DND-41 (cell line): Measurements from ENCODE around the gene RNF212B.

ENCODE experiments used
- EZH2 ChIP-seq: IDR thresholded peaks from 3 replicates; pipeline ENCODE4 v1.6.1; 2012; ENCODE audit warnings: borderline replicate concordance, low read depth, mild to moderate bottlenecking, moderate library complexity, low read length, inconsistent platforms; ENCODE audit not compliant: severe bottlenecking
- TF ChIP-seq, protein P1 (sequence below): IDR thresholded peaks from 2 replicates; pipeline ENCODE4 v1.5.1; 2012; ENCODE audit warnings: borderline replicate concordance, low read length, moderate library complexity, mild to moderate bottlenecking; ENCODE audit not compliant: poor library complexity, severe bottlenecking; ENCODE audit errors: extremely low read depth

DNA sequence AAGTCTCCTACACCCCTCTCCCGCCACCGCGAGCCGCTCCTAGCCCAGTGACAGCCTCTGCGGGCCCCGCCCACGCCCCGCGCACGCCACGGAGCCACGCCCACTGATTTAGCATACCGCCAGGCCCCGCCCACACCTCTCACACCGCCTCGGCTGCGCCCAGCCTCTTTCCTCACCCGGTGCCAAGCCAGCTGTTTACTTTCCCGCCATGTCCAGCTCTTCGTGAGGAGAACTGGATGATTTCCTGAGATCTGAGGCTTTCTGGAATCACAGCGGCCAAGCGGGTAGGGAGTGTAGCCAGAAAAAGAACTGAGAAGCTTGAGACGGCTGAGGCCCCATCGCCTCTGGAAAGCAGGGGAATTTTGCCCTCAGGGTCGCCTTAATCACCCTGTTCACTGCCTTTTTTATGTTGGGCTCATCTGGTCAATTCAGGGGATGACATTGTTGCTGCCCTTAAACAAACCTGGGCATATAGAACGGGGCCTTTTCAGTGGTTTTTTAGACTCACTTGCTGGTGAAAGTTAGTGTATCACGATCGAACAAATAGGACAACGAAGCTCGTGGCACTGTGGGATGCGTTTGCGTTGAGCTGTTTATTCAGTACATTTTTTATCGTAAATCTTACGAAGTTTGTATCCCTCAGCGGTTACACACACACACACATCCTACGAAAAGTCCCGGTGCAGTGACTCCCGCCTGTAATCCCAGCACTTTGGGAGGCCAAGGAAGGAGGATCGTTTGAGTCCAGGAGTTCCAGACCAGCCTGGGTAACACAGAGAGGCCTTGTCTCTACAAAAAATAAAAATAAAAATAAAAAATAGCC, at the start of gene RNF212B:
- TF ChIP-seq, protein P1, sequence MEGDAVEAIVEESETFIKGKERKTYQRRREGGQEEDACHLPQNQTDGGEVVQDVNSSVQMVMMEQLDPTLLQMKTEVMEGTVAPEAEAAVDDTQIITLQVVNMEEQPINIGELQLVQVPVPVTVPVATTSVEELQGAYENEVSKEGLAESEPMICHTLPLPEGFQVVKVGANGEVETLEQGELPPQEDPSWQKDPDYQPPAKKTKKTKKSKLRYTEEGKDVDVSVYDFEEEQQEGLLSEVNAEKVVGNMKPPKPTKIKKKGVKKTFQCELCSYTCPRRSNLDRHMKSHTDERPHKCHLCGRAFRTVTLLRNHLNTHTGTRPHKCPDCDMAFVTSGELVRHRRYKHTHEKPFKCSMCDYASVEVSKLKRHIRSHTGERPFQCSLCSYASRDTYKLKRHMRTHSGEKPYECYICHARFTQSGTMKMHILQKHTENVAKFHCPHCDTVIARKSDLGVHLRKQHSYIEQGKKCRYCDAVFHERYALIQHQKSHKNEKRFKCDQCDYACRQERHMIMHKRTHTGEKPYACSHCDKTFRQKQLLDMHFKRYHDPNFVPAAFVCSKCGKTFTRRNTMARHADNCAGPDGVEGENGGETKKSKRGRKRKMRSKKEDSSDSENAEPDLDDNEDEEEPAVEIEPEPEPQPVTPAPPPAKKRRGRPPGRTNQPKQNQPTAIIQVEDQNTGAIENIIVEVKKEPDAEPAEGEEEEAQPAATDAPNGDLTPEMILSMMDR, result no peak
- no peak for TF ChIP-seq EZH2
